H9 (cell line): ENCODE results near the gene PDC. TPM values are rescaled to one million over a fixed set of nuclear protein-coding genes. Genes with fewer than 3 reads are reported as not detected.

Experiments
- DNase-seq: peaks from one replicate; pipeline ENCODE4 v3.0.0-alpha.2; 2017
- H2AFZ ChIP-seq: one replicate; pipeline ENCODE4 v1.6.1; 2013; ENCODE audit warnings: mild to moderate bottlenecking, low read length, control low read depth, moderate library complexity
- H2AK5ac ChIP-seq: 2 replicates; pipeline ENCODE4 v1.6.1; 2013; ENCODE audit warnings: low read length, control low read depth, mixed read lengths; ENCODE audit not compliant: insufficient read length
- H2BK120ac ChIP-seq: one replicate; pipeline ENCODE4 v1.6.1; 2013; ENCODE audit warnings: low read depth, mild to moderate bottlenecking, low read length, control low read depth, inconsistent platforms; ENCODE audit not compliant: poor library complexity, severe bottlenecking
- H2BK12ac ChIP-seq: 2 replicates; pipeline ENCODE4 v1.6.1; 2013; ENCODE audit warnings: low read length, control low read depth, mixed read lengths, low read depth; ENCODE audit not compliant: insufficient read length
- H2BK15ac ChIP-seq: 2 replicates; pipeline ENCODE4 v1.6.1; 2013; ENCODE audit warnings: low read depth, low read length, control low read depth
- H2BK20ac ChIP-seq: one replicate; pipeline ENCODE4 v1.6.1; 2013; ENCODE audit warnings: low read depth, mild to moderate bottlenecking, low read length, control low read depth, inconsistent platforms; ENCODE audit not compliant: poor library complexity, severe bottlenecking
- H2BK5ac ChIP-seq: 2 replicates; pipeline ENCODE4 v1.6.1; 2013; ENCODE audit warnings: low read length, control low read depth, mixed read lengths; ENCODE audit not compliant: insufficient read length
- H3K14ac ChIP-seq: 2 replicates; pipeline ENCODE4 v1.6.1; 2013; ENCODE audit warnings: low read length, control low read depth; ENCODE audit not compliant: insufficient read depth
- H3K18ac ChIP-seq: 2 replicates; pipeline ENCODE4 v1.6.1; 2013; ENCODE audit warnings: low read depth, mild to moderate bottlenecking, mixed read lengths, low read length, control low read depth; ENCODE audit not compliant: insufficient read length
- H3K23ac ChIP-seq: 2 replicates; pipeline ENCODE4 v1.6.1; 2013; ENCODE audit warnings: low read length, control low read depth, mixed read lengths, low read depth; ENCODE audit not compliant: insufficient read length
- H3K23me2 ChIP-seq: 2 replicates; pipeline ENCODE4 v1.6.1; 2013; ENCODE audit warnings: low read depth, mild to moderate bottlenecking, mixed read lengths, low read length, control low read depth; ENCODE audit not compliant: insufficient read length, poor library complexity, severe bottlenecking
- H3K27ac ChIP-seq: 2 replicates; pipeline ENCODE4 v1.5.1; 2013; ENCODE audit warnings: low read length, control low read depth, mixed read lengths, low read depth; ENCODE audit not compliant: insufficient read length
- H3K27me3 ChIP-seq: 2 replicates; pipeline ENCODE4 v1.6.1; 2013; ENCODE audit warnings: low read length, control low read depth, inconsistent platforms; ENCODE audit not compliant: insufficient read depth
- H3K4ac ChIP-seq: 2 replicates; pipeline ENCODE4 v1.6.1; 2013; ENCODE audit warnings: low read depth, mild to moderate bottlenecking, control low read depth, inconsistent platforms, low read length, moderate library complexity
- H3K4me1 ChIP-seq: 2 replicates; pipeline ENCODE4 v1.6.1; 2013; ENCODE audit warnings: low read length, control low read depth, inconsistent platforms; ENCODE audit not compliant: insufficient read depth
- H3K4me2 ChIP-seq: 2 replicates; pipeline ENCODE4 v1.6.1; 2013; ENCODE audit warnings: low read length, control low read depth, mixed read lengths; ENCODE audit not compliant: insufficient read length, insufficient read depth
- H3K56ac ChIP-seq: 2 replicates; pipeline ENCODE4 v1.6.1; 2013; ENCODE audit warnings: low read depth, mild to moderate bottlenecking, mixed read lengths, low read length, control low read depth; ENCODE audit not compliant: insufficient read length
- H3K79me1 ChIP-seq: 2 replicates; pipeline ENCODE4 v1.6.1; 2013; ENCODE audit warnings: low read depth, mild to moderate bottlenecking, moderate library complexity, low read length, control low read depth, inconsistent platforms; ENCODE audit not compliant: insufficient read depth, poor library complexity, severe bottlenecking
- H3K79me2 ChIP-seq: 2 replicates; pipeline ENCODE4 v1.6.1; 2013; ENCODE audit warnings: low read length, control low read depth, inconsistent platforms; ENCODE audit not compliant: insufficient read depth
- H3K9ac ChIP-seq: 2 replicates; pipeline ENCODE4 v1.6.1; 2013; ENCODE audit warnings: low read length, control low read depth, mixed read lengths; ENCODE audit not compliant: insufficient read length; ENCODE audit errors: extremely low read depth
- H3K9me3 ChIP-seq: one replicate; pipeline ENCODE4 v1.6.1; 2013; ENCODE audit warnings: low read depth, low read length, inconsistent platforms; ENCODE audit not compliant: control insufficient read depth
- H3T11ph ChIP-seq: one replicate; pipeline ENCODE4 v1.6.1; 2013; ENCODE audit warnings: mild to moderate bottlenecking, low read length, control low read depth, inconsistent platforms
- H4K20me1 ChIP-seq: one replicate; pipeline ENCODE4 v1.6.1; 2013; ENCODE audit not compliant: control insufficient read depth, insufficient read length, insufficient read depth
- H4K5ac ChIP-seq: 2 replicates; pipeline ENCODE4 v1.6.1; 2013; ENCODE audit warnings: low read depth, mild to moderate bottlenecking, mixed read lengths, low read length, control low read depth; ENCODE audit not compliant: insufficient read length
- H4K8ac ChIP-seq: replicated peaks from 2 replicates; pipeline ENCODE4 v1.6.1; 2013; ENCODE audit warnings: low read length, control low read depth, mixed read lengths, low read depth; ENCODE audit not compliant: insufficient read length
- H4K91ac ChIP-seq: 2 replicates; pipeline ENCODE4 v1.6.1; 2013; ENCODE audit warnings: low read depth, mild to moderate bottlenecking, moderate library complexity, mixed read lengths, low read length, control low read depth; ENCODE audit not compliant: insufficient read length
- H3K27ac Mint-ChIP-seq, 3 experiments: 2 replicates in 2 of 3; 3 replicates in 1 of 3; pipeline ENCODE4 v1.8.0; 2020 to 2021; ENCODE audit warnings: mixed read lengths in 3 of 3, mild to moderate bottlenecking in 1 of 3, moderate library complexity in 1 of 3
- H3K27me3 Mint-ChIP-seq: 2 replicates; pipeline ENCODE4 v1.8.0; 2021; ENCODE audit warnings: low read depth, mild to moderate bottlenecking, moderate library complexity, mixed read lengths
- H3K36me3 Mint-ChIP-seq, 3 experiments: 2 replicates in 2 of 3; 3 replicates in 1 of 3; pipeline ENCODE4 v1.8.0; 2020 to 2021; ENCODE audit warnings: low read depth in 3 of 3, mixed read lengths in 3 of 3; ENCODE audit not compliant: insufficient read depth in 1 of 3
- H3K4me1 Mint-ChIP-seq, 2 experiments: 2 replicates each; pipeline ENCODE4 v1.8.0; 2020; ENCODE audit warnings: mixed read lengths in 2 of 2
- H3K4me3 Mint-ChIP-seq, 2 experiments: 2 replicates in 1 of 2; 3 replicates in 1 of 2; pipeline ENCODE4 v1.8.0; 2020 to 2021; ENCODE audit warnings: mild to moderate bottlenecking in 2 of 2, mixed read lengths in 2 of 2, moderate library complexity in 1 of 2
- H3K9me3 Mint-ChIP-seq, 2 experiments: 2 replicates in 1 of 2; 3 replicates in 1 of 2; pipeline ENCODE4 v1.8.0; 2020; ENCODE audit warnings: mild to moderate bottlenecking in 2 of 2, mixed read lengths in 2 of 2, moderate library complexity in 1 of 2
- WGBS: extraction: QIAGEN DNeasy Blood & Tissue Kit; methylation state at CpG from one replicate; pipeline ENCODE4 v1.1.7; 2013; ENCODE audit warnings: missing lambda C conversion rate, low lambda C conversion rate, mixed read lengths; ENCODE audit not compliant: insufficient read length; ENCODE audit errors: extremely low coverage; 5-methylcytosine and 5-hydroxymethylcytosine counted together
- total RNA-seq: library from RNA; stranded (reverse); gene quantifications from 2 replicates; pipeline ENCODE4 v1.2.1, GENCODE V29; 2021
- TF ChIP-seq, protein P1 (sequence below): fragments of 200-600 bp; sonication (generic); conservative IDR thresholded peaks from 3 replicates; pipeline ENCODE4 v1.8.0; 2021; ENCODE audit warnings: antibody characterized with exemption, mild to moderate bottlenecking

PDC gene
- total RNA-seq, 1 experiment from 2014 or later: not detected

DNA sequence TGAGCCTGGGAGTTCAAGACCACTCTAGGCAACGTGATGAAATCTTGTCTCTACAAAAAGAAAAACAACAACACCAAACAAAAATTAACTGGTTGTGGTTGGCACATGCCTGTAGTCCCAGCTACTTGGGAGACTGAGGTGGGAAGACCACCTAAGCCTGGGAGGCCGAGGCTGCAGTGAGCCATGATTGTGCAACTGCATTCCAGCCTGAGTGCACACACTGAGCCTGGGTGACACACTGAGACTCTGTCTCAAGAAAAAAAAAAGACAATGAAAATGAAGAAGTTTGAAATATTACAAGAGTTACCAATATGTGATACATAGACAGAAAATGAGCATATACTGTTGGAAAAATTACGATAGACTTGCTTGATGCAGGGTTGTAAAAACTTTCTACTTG lies 31.9 kb downstream of the PDC start:
- Mint-ChIP-seq H3K27ac (peak overlapping the region in 1 of 3 experiments; percentile 79; a peak in 1 of 7 replicates), H3K36me3 (no peaks in the 10 kb centered on the region), H3K4me1 (no peaks in the 10 kb centered on the region), H3K27me3 (no peaks in the 10 kb centered on the region), H3K9me3 (no peaks in the 10 kb centered on the region), H3K4me3 (no peak overlapping the region)
- Histone ChIP-seq H3K27me3 (no peaks in the 10 kb centered on the region), H3T11ph (no peak overlapping the region), H2BK15ac (no peak overlapping the region), H3K27ac (no peak overlapping the region), H2BK20ac (no peak overlapping the region), H3K79me1 (no peaks in the 10 kb centered on the region), H3K4me1 (no peaks in the 10 kb centered on the region), H3K23ac (no peak overlapping the region), H4K20me1 (no peaks in the 10 kb centered on the region), H2BK12ac (no peak overlapping the region), H2BK5ac (no peak overlapping the region), H3K79me2 (no peaks in the 10 kb centered on the region), H3K23me2 (no peaks in the 10 kb centered on the region), H2BK120ac (no peak overlapping the region), H3K4ac (no peak overlapping the region), H2AFZ (no peak overlapping the region), H4K5ac (no peak overlapping the region), H3K9me3 (no peaks in the 10 kb centered on the region), H3K56ac (no peak overlapping the region), H2AK5ac (no peak overlapping the region), H3K4me2 (no peak overlapping the region), H3K14ac (no peak overlapping the region), H3K9ac (no peak overlapping the region), H4K91ac (no peak overlapping the region), H3K18ac (no peak overlapping the region), H4K8ac (no peak overlapping the region)
- TF ChIP-seq, protein P1, sequence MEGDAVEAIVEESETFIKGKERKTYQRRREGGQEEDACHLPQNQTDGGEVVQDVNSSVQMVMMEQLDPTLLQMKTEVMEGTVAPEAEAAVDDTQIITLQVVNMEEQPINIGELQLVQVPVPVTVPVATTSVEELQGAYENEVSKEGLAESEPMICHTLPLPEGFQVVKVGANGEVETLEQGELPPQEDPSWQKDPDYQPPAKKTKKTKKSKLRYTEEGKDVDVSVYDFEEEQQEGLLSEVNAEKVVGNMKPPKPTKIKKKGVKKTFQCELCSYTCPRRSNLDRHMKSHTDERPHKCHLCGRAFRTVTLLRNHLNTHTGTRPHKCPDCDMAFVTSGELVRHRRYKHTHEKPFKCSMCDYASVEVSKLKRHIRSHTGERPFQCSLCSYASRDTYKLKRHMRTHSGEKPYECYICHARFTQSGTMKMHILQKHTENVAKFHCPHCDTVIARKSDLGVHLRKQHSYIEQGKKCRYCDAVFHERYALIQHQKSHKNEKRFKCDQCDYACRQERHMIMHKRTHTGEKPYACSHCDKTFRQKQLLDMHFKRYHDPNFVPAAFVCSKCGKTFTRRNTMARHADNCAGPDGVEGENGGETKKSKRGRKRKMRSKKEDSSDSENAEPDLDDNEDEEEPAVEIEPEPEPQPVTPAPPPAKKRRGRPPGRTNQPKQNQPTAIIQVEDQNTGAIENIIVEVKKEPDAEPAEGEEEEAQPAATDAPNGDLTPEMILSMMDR: no peak
- DNase-seq: no peak
- WGBS: no CpG with 5 or more reads among the region's 3 CpGs
